GM19467 (cell line): ENCODE results near the gene PRRC1.

Experiments
- ATAC-seq: cut with Tn5 transposase; IDR thresholded peaks from one replicate; pipeline ENCODE4 v1.9.1; 2021; ENCODE audit warnings: mild to moderate bottlenecking, moderate library complexity; ENCODE audit not compliant: unreplicated experiment

The PRRC1 gene

GRCh38 chr5:127574852-127575679 is 57.6 kb downstream of the PRRC1 start:
- no peak for ATAC-seq

GRCh38 chr5:127577458-127577857 is 60.0 kb downstream of the PRRC1 start:
- ATAC-seq = no peak

GRCh38 chr5:127580731-127581130 is 63.3 kb downstream of the PRRC1 start:
- peak; percentile 37 for ATAC-seq

- ATAC-seq = no peak
Observed at GRCh38 chr5:127581450-127581849, 64.0 kb downstream of the PRRC1 start.

- no peak for ATAC-seq
Observed at GRCh38 chr5:127582773-127583370, 65.4 kb downstream of the PRRC1 start.

- no peak for ATAC-seq
Observed at GRCh38 chr5:127583866-127584265, 66.4 kb downstream of the PRRC1 start.

DNA sequence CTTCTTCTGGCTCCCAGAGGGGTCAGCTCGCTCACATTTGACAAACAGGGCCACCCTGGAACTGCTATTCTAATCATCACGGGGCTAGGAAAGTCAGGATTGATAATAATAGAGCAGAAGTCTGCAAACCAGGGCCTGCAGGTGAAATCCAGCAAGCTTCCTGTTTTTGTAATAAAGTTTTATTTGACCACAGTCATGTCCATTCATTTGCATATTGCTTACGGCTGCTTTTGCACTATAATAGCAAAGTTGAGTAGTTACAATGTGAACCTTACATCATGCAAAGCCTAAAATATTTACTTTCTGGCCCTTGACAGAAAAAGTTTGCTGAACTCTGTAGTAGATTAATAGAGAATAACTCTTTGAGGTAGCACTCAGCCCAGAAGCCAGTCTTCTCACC is 68.2 kb downstream of the PRRC1 start:
- peak; percentile 27 for ATAC-seq

GRCh38 chr5:127586066-127586770 is 68.8 kb downstream of the PRRC1 start:
- ATAC-seq = peak; percentile 63

DNA sequence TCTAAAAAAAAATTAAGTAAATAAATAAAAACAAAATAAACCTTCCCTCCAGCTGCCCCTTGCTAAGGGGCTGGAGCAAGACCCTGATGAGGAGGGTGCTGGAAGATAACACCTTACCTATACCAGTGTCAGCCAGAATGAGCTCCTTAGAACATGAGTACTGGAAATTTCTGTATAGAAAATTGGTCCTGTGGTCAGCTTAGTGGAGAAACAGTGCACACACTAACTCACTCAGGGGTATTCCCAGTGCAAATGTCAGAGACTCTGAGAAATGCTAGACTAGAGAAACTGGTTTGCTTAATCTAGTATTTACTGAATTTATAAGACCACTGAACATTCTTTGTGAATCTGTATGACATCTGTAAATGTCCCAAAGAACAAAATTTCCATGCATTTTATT is 69.4 kb downstream of the PRRC1 start:
- peak; percentile 26 for ATAC-seq

GRCh38 chr5:127587246-127587917 is 69.9 kb downstream of the PRRC1 start:
- no peak for ATAC-seq

DNA sequence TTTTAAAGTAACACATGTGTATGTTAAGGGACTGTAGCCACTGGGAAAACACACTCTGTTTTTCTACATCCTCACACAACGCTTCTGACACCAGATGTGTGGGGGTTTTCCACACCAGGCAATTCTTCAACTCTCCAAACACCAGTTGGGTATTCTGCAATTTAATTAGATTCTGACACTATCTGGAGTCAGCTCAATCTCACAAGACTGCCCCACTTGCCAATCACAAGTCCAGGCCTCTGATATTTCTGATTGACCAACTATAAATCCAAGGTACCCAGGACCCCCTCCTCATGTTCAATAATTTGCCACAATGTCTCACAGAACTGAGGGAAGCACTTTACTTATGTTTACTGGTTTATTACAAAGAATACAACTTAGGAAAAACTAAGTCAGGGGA is 70.9 kb downstream of the PRRC1 start:
- ATAC-seq = no peak

- no peak for ATAC-seq
Observed at GRCh38 chr5:127589309-127590030, 72.0 kb downstream of the PRRC1 start.

GRCh38 chr5:127590156-127590722 is 72.8 kb downstream of the PRRC1 start:
- peak; percentile 43 for ATAC-seq

DNA sequence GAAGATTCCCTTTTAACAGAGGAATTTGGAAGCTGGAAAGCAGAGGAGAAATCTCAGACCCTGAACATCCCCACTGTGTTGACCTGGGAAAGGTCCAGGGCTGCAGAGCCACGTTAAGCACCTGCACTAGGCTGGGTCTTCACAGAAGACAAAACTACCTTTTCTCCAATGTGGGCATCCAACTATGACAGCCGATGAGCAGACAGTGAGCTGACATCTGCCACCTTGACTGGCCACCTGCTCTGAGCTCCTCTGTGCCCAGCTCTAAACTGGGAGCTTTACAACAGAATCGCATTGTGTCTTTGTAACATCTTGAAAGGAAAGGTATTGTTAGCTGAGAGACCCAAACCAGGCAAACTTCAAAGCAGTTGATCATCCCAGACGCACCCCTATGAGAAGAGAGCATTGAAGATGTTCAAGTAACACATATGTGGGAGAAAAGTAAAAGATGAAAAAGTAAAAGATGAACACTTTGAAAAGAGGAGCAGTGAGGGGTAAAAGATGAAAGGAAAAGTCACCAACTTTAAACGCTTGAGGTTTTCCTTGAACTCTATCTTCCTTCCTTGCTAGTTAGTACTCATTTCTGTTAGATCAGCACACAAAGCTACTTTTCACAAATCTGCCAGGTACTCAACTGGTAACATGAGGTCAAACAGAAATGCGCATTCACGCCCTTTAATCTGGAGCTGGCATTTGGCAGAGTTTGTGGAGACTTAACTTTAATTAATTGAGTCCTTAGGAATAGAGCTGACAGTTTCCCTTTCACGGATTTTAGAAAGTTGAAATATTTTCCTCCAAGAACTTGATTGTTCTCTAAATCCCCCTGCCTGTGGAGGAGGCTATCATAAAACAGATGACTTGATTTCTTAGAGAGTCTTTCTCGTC is 78.3 kb downstream of the PRRC1 start:
- ATAC-seq = no peak

- no peak for ATAC-seq
Observed at GRCh38 chr5:127596501-127596900, 79.1 kb downstream of the PRRC1 start.

DNA sequence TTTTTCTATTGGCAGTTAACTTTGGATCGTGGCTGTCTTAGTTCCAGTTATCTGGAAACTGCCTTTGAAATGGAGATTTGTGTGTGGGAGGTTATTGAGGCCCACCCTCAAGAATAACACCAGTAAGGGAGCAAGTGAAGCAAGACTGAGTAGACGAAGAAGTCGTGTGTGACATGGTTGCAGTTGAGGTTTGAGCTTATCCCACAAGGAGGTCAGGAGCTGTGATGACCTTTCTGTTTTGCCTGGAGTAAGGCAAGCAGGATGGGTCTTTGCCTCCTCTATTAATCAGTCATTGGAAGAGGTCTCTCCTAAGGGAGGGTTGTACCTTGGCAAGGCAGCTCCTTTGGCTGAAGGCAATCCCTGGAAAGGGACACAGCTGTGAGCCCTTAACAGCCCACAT is 81.9 kb downstream of the PRRC1 start:
- no peak for ATAC-seq

DNA sequence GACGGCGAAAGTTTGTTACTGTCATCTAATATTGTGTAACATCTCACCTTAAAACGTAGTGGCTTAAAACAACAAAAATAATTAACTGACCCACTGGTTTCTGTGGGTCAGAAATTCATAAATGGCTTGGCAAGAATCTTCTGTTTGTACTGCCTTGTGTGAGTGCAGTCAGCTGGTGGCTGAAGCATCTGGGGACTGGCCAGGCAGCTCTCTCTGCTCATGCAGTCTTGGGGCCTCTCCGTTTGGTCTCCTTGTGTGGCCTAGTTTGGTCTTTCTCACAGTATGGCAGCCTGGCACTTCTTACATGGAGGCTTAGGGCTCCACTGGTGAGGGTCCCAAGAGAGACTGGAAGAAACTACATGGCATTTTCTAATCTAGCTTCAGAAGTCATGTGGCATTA is 82.4 kb downstream of the PRRC1 start:
- ATAC-seq = no peak

GRCh38 chr5:127601111-127601510 is 83.7 kb downstream of the PRRC1 start:
- ATAC-seq = no peak

DNA sequence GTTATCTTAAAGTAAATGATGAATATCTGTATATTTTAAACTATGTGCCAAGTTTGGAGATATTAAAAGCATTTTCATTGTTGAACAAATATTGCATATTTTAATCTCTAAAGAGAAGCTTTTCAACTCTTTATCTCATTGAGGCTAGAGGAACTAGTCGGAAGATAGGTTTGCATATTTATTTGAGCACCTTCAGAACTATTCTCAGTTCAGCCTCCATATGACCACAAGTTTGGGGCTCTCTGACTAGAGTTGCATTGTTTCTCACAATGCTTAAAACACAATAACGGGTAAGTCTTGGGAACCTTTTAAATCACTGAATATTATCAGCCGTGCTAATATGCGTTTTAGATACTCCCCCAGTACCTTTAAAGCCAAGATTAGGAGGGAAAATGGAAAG is 84.2 kb downstream of the PRRC1 start:
- no peak for ATAC-seq
